Parathyroid adenoma (tissue), 2 donors: Measurements from ENCODE around the gene SHC1.

Experiments used
- H2AFZ ChIP-seq: fragments of 300-600 bp; sonication (generic); one replicate; pipeline ENCODE4 v1.7.0; 2017; ENCODE audit warnings: antibody characterized with exemption, mild to moderate bottlenecking
- H3K27ac ChIP-seq: fragments of 300-600 bp; sonication (generic); one replicate; pipeline ENCODE4 v1.7.0; 2017
- H3K27me3 ChIP-seq: fragments of 300-600 bp; sonication (generic); one replicate; pipeline ENCODE4 v1.7.0; 2017; ENCODE audit warnings: low read length; ENCODE audit not compliant: control insufficient read depth, insufficient read depth
- H3K36me3 ChIP-seq: fragments of 300-600 bp; sonication (generic); one replicate; pipeline ENCODE4 v1.7.0; 2017; ENCODE audit warnings: low read length; ENCODE audit not compliant: control insufficient read depth, insufficient read depth
- H3K4me1 ChIP-seq: fragments of 300-600 bp; sonication (generic); one replicate; pipeline ENCODE4 v1.7.0; 2017; ENCODE audit warnings: control low read depth
- H3K4me2 ChIP-seq: fragments of 300-600 bp; sonication (generic); one replicate; pipeline ENCODE4 v1.7.0; 2017; ENCODE audit warnings: low read length
- H3K4me3 ChIP-seq: fragments of 300-600 bp; sonication (generic); one replicate; pipeline ENCODE4 v1.7.0; 2017; ENCODE audit warnings: low read depth, low read length
- H3K79me2 ChIP-seq: fragments of 300-600 bp; sonication (generic); one replicate; pipeline ENCODE4 v1.7.0; 2017; ENCODE audit warnings: control low read depth
- H3K9ac ChIP-seq: fragments of 300-600 bp; sonication (generic); one replicate; pipeline ENCODE4 v1.7.0; 2017; ENCODE audit warnings: mild to moderate bottlenecking
- H3K9me3 ChIP-seq: fragments of 300-600 bp; sonication (generic); one replicate; pipeline ENCODE4 v1.7.0; 2017; ENCODE audit warnings: low read length; ENCODE audit not compliant: control insufficient read depth
- TF ChIP-seq, protein P1 (sequence below): fragments of 300-600 bp; sonication (generic); IDR thresholded peaks from one replicate; pipeline ENCODE4 v1.7.0; 2017; ENCODE audit warnings: antibody characterized with exemption, mild to moderate bottlenecking
- donor health status: primary hyperparathyroidism.

The SHC1 gene

DNA sequence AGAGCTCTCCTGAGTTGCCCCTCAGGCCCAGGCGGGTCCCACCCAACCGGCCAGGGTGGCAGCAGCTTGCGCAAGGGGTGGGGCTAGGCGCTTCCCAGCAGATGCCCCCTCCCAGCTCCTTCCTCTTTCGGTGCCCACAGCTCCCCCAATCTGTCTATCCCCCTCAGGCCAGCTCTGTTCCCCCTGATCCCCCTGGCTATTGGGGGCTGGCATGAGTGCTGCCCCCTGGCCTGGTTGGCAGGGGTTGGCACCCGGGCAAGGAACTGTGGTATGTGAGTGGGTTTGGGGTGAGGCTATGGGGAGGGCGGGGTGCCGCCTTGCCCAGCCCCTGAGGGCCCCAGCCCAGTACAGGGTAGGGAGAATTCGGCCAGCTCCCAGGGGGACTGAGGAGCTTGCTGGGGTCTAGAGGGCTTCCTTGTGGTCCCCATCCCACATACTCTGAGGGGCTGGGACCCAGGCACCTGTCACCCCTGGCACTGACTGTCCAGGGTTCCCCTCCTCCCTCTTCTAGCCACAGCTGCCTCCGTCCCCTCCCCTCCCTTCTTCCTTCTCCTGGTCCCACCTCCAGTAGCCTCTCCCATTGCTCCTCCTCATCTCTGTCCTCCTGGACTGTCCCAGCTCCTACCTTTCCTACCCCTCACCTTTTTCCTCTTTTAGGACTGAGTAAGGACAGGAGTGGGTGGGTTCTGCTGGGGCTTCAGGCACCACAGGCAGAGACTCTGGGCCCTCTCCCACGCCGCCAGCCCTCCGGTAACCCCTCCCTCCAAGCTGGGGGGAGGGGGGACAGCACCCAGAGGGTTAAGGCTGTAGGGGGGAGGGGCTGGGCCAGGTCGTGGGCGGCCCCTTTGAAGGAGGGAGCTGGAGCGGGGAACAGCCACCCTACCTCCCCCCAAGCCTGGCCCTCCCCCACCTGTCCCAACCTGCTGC is 37.7 kb upstream of the SHC1 start:
- peaks cover 7% of the 10 kb centered on the region for H3K79me2 ChIP-seq
- H3K4me2 ChIP-seq: peak overlapping the region; percentile 19
- H3K4me3 ChIP-seq: no peak overlapping the region
- no peaks in the 10 kb centered on the region for H3K27me3 ChIP-seq
- H3K9ac ChIP-seq: no peak overlapping the region
- peak overlapping the region; percentile 32 for H3K27ac ChIP-seq
- H3K9me3 ChIP-seq: no peaks in the 10 kb centered on the region
- TF ChIP-seq, protein P1, sequence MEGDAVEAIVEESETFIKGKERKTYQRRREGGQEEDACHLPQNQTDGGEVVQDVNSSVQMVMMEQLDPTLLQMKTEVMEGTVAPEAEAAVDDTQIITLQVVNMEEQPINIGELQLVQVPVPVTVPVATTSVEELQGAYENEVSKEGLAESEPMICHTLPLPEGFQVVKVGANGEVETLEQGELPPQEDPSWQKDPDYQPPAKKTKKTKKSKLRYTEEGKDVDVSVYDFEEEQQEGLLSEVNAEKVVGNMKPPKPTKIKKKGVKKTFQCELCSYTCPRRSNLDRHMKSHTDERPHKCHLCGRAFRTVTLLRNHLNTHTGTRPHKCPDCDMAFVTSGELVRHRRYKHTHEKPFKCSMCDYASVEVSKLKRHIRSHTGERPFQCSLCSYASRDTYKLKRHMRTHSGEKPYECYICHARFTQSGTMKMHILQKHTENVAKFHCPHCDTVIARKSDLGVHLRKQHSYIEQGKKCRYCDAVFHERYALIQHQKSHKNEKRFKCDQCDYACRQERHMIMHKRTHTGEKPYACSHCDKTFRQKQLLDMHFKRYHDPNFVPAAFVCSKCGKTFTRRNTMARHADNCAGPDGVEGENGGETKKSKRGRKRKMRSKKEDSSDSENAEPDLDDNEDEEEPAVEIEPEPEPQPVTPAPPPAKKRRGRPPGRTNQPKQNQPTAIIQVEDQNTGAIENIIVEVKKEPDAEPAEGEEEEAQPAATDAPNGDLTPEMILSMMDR: no peak
- no peak overlapping the region for H2AFZ ChIP-seq
- H3K36me3 ChIP-seq: no peaks in the 10 kb centered on the region
- H3K4me1 ChIP-seq: peaks cover 16% of the 10 kb centered on the region

DNA sequence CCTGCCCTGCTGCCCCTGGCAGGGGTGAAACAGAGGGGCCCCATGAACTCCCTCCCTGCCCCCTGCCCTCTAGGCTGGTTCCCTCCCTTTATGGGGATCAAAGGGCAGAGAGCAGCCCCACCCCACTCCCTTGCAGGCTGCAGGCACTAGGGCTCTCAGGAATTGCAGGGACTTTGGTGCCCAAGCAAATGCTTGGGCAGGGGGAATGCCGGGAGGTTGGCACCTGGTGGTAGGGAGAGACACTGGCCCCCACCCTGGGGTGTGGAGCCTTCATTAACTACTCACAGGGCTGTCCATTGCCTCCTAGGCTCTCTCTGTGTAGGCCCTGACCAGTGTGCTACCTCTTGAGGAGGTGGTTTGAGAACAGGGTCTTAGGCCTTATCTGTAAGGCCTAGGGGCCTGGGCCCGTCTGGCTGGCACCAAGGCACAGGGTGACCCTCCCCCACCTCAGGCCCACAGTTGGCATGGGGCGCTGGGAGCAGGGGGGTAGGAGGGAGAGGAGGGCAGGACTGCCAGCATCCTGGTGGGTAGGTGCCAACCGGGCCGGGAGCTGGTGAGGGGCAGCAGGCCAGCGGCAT is 36.8 kb upstream of the SHC1 start:
- Histone ChIP-seq H3K4me2 (no peak overlapping the region), H3K9ac (no peak overlapping the region), H2AFZ (no peak overlapping the region), H3K27ac (no peak overlapping the region), H3K4me3 (no peak overlapping the region), H3K4me1 (peaks cover 12% of the 10 kb centered on the region), H3K9me3 (no peaks in the 10 kb centered on the region), H3K36me3 (no peaks in the 10 kb centered on the region), H3K79me2 (peaks cover 7% of the 10 kb centered on the region), H3K27me3 (no peaks in the 10 kb centered on the region)
- TF ChIP-seq, protein P1: no peak

DNA sequence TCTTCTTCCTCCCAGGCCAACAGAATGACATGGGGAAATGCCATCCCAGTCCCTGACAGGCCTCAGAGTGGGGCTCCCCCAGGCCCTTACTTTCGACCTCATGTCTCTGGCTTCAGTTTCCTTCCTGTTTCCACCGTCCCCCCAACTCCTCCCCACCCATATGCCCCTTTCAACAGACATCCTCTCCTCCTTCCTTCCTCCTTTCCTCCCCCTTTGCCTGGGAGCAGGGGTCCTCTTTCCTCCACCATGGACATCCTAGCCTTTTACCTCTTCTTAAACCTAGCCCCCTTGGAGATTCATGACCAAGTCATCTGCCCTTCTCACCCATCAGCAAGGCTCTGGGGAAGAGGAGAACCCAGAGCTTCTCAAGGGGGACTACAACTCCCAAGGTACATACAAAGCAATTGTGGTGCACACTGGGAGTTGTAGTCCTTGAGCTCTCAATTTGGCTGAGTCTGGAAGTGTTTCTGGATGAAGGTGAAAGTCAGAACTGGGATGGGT is 36.1 kb upstream of the SHC1 start:
- no peak overlapping the region for H3K9ac ChIP-seq
- peaks cover 10% of the 10 kb centered on the region for H3K4me1 ChIP-seq
- TF ChIP-seq, protein P1: no peak
- H3K4me2 ChIP-seq: no peak overlapping the region
- H3K27me3 ChIP-seq: no peaks in the 10 kb centered on the region
- peaks cover 7% of the 10 kb centered on the region for H3K79me2 ChIP-seq
- H3K36me3 ChIP-seq: no peaks in the 10 kb centered on the region
- H3K9me3 ChIP-seq: no peaks in the 10 kb centered on the region
- no peak overlapping the region for H3K27ac ChIP-seq
- H3K4me3 ChIP-seq: no peak overlapping the region
- no peak overlapping the region for H2AFZ ChIP-seq

DNA sequence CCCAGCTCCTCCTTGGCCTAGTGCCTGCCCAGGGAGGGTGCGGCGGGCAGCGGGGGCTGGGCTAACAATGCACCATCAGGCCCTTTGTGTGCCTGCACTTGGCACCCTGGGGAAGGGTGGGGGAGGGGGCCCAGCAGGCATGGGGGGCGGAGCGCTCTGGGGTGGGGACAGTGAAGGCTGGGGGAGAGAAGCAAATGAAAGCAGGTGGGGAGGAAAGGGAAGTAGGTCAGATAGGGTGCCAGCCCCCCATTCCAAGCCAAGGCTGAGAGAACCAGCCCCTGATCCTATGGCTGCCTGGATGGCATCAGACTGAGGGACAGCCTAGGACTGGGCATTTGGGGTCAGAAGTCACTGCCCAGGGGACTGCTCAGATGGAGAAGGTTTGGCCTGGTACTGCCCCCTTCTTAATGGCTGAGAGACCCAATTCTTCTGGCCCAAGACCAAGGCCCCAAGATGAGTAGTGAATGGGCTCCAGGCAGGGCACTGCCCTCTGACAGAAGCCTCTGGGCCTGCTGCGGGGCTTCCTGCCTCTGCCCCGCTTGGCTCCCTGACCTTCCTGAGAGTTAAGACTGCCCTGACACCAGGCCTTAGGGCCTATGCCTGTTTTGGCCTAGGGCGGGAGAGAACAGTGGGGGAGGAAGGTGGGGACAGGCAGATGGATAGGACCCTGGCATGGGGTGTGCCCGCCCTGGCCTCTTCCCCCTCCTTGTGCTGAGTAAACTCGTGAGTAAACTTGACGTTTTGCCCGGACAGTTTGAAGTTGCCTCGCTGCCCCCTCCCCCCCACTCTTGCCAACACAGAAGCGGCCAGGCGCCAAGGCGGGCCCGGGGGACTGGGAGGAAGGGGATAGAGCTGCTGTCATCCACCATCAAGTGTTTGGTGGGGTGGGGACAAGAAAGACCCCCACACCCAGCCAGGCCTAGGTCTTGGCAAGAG is 34.8 kb upstream of the SHC1 start:
- no peaks in the 10 kb centered on the region for H3K27me3 ChIP-seq
- H3K4me1 ChIP-seq: peaks cover 10% of the 10 kb centered on the region
- H3K79me2 ChIP-seq: peaks cover 7% of the 10 kb centered on the region
- H3K9ac ChIP-seq: no peak overlapping the region
- H3K4me2 ChIP-seq: peak overlapping the region; percentile 99
- peak overlapping the region; percentile 99 for H3K4me3 ChIP-seq
- TF ChIP-seq, protein P1: no peak
- no peaks in the 10 kb centered on the region for H3K36me3 ChIP-seq
- H3K27ac ChIP-seq: peak overlapping the region; percentile 54
- no peaks in the 10 kb centered on the region for H3K9me3 ChIP-seq
- no peak overlapping the region for H2AFZ ChIP-seq
